ENCODE measurements around the gene PRMT1. TPM values are rescaled to one million over a fixed set of nuclear protein-coding genes. Genes with fewer than 3 reads are reported as not detected.

PRMT1 gene
- total and polyA plus RNA-seq, 9 of the 15 experiments (the other 6 are each of a cell fraction or from before 2014, with no cell fraction given) = 13.3 to 464 (median 326) TPM

DNA sequence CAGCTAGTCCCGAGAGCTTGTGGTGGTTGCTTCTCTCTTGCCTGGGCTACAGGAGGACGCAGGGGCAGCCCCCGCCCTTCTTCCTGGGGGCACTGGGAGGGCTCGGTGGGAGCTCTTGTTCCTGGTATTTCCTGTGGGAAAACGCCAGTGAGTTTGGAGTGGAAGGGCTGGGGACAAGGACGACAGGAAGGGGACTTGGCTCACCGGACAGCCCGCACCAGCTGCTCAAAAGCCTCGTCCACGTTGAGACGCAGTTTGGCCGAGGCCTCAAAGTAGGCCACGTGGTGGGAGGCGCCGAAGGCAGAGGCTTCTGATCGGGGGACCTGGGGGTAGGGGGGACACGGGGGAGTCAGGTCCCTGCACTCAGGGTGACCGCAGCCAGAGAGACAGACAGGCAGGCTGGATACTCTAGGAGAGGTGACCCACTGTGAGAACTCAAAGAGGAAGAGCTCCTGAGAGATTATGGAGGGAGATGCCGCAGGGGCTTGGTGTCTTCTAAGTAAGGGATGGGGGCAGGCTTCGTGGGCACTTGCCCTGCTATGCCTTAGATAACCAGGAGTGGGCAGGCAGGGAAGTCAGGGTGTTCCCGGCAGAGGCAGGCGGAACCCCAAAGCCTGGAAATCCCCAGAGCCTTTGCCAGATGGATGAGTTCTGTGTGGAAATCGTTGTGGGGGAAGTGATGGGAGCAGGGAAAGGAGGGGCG, 41.4 kb upstream of the PRMT1 start:
- TF ChIP-seq, protein P1, sequence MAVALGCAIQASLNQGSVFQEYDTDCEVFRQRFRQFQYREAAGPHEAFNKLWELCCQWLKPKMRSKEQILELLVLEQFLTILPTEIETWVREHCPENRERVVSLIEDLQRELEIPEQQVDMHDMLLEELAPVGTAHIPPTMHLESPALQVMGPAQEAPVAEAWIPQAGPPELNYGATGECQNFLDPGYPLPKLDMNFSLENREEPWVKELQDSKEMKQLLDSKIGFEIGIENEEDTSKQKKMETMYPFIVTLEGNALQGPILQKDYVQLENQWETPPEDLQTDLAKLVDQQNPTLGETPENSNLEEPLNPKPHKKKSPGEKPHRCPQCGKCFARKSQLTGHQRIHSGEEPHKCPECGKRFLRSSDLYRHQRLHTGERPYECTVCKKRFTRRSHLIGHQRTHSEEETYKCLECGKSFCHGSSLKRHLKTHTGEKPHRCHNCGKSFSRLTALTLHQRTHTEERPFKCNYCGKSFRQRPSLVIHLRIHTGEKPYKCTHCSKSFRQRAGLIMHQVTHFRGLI (CRISPR knock-in tag; IDR thresholded peaks at IDR 0.05) = no peak
- no peak for TF ChIP-seq ZNF431 (CRISPR knock-in tag; IDR thresholded peaks at IDR 0.05)
- no peak for TF ChIP-seq POLR2AphosphoS2 (IDR thresholded peaks at IDR 0.05; ENCODE audit: low read length)
- TF ChIP-seq, protein P2, sequence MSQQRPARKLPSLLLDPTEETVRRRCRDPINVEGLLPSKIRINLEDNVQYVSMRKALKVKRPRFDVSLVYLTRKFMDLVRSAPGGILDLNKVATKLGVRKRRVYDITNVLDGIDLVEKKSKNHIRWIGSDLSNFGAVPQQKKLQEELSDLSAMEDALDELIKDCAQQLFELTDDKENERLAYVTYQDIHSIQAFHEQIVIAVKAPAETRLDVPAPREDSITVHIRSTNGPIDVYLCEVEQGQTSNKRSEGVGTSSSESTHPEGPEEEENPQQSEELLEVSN (IDR thresholded peaks at IDR 0.05; ENCODE audit: borderline replicate concordance in 1 of 2, extremely low read depth in 1 of 2, insufficient read depth in 1 of 2, insufficient read length in 1 of 2, low read depth in 1 of 2, low read length in 1 of 2, poor library complexity in 1 of 2, severe bottlenecking in 1 of 2) = peak in 1 of 2 experiments; percentile 21
- no peak for TF ChIP-seq DIDO1 (tag; IDR thresholded peaks at IDR 0.05; ENCODE audit: low read depth)
- TF ChIP-seq NCOA2 (IDR thresholded peaks at IDR 0.05; ENCODE audit: partially characterized antibody in 2 of 2) = no peak
- TF ChIP-seq POLR2G (IDR thresholded peaks at IDR 0.05; ENCODE audit: low read depth, low read length) = peak; percentile 41; the same call in 1 of the 2 replicates
- TF ChIP-seq MTA3 (IDR thresholded peaks at IDR 0.05; ENCODE audit: borderline replicate concordance) = no peak
- TF ChIP-seq ZFP30 (CRISPR knock-in tag; IDR thresholded peaks at IDR 0.05; ENCODE audit: borderline replicate concordance) = no peak
- no peak for TF ChIP-seq BRD4 (IDR thresholded peaks at IDR 0.05)
- TF ChIP-seq MTA1 (IDR thresholded peaks at IDR 0.05; ENCODE audit: borderline replicate concordance) = no peak
- TF ChIP-seq JUNB (CRISPR knock-in tag; conservative IDR thresholded peaks at IDR 0.05) = no peak
- no peak for TF ChIP-seq ZBTB7A (IDR thresholded peaks at IDR 0.05; ENCODE audit: borderline replicate concordance, control insufficient read depth, low read depth, low read length)
- TF ChIP-seq, protein P3, sequence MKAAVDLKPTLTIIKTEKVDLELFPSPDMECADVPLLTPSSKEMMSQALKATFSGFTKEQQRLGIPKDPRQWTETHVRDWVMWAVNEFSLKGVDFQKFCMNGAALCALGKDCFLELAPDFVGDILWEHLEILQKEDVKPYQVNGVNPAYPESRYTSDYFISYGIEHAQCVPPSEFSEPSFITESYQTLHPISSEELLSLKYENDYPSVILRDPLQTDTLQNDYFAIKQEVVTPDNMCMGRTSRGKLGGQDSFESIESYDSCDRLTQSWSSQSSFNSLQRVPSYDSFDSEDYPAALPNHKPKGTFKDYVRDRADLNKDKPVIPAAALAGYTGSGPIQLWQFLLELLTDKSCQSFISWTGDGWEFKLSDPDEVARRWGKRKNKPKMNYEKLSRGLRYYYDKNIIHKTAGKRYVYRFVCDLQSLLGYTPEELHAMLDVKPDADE (conservative IDR thresholded peaks at IDR 0.05; ENCODE audit: control insufficient read depth, low read depth, low read length) = no peak
- TF ChIP-seq, protein P4, sequence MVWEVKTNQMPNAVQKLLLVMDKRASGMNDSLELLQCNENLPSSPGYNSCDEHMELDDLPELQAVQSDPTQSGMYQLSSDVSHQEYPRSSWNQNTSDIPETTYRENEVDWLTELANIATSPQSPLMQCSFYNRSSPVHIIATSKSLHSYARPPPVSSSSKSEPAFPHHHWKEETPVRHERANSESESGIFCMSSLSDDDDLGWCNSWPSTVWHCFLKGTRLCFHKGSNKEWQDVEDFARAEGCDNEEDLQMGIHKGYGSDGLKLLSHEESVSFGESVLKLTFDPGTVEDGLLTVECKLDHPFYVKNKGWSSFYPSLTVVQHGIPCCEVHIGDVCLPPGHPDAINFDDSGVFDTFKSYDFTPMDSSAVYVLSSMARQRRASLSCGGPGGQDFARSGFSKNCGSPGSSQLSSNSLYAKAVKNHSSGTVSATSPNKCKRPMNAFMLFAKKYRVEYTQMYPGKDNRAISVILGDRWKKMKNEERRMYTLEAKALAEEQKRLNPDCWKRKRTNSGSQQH (CRISPR knock-in tag; IDR thresholded peaks at IDR 0.05) = no peak
- no peak for FAIRE-seq
- POLR2A ChIA-PET = interaction anchor here (0.7 kb wide), 1 partner anchor 45 kb away, joined by 3 read pairs; no protein-coding TSS in a partner anchor
- H3K27ac ChIP-seq (ENCODE audit: extremely low read depth, low read depth, low read length) = no peak overlapping the region
- H2AFZ ChIP-seq (ENCODE audit: low read depth, low read length) = no peak overlapping the region
- no peaks in the 10 kb centered on the region for H3K9me3 ChIP-seq (replicated peaks; ENCODE audit: control insufficient read depth, insufficient read depth, low read depth, low read length)
- no peak overlapping the region for H3K4me2 ChIP-seq (ENCODE audit: insufficient read depth, low read length)
- no peaks in the 10 kb centered on the region for H3K79me2 ChIP-seq (ENCODE audit: control insufficient read depth, insufficient read depth, low read length)
- H3K4me3 ChIP-seq = no peak overlapping the region
- no peaks in the 10 kb centered on the region for H3K9me1 ChIP-seq (ENCODE audit: control insufficient read depth, insufficient read depth, low read length)
- H3K36me3 ChIP-seq (ENCODE audit: control insufficient read depth, insufficient read depth, low read length) = no peaks in the 10 kb centered on the region
- WGBS (ENCODE audit: insufficient coverage, low coverage, missing lambda C conversion rate) = 49% methylated on average over 21 of the region's 24 CpGs
- intact Hi-C loops (cut with micrococcal nuclease) (no loop called here), in situ Hi-C loops (cut with MboI) (no loop called here)
- CTCF ChIA-PET (ENCODE audit: low intra/inter-chr PET ratio) = no interaction called here
- no peak for ATAC-seq
- H3K9ac ChIP-seq (ENCODE audit: insufficient read depth in 1 of 2, low read depth in 2 of 2, low read length in 2 of 2) = peak overlapping the region in 1 of 2 experiments; percentile 73; a peak in 2 of 4 replicates
- DNase-seq (ENCODE audit: extremely low read depth in 1 of 4, low spot score in 3 of 4) = no peak
- no TSS peak for BruUV-seq (replicated peaks)
- H4K20me1 ChIP-seq (replicated peaks; ENCODE audit: control insufficient read depth, insufficient read depth, low read length) = no peaks in the 10 kb centered on the region
- H3K27me3 ChIP-seq (ENCODE audit: control insufficient read depth in 2 of 2, insufficient read depth in 2 of 2, low read length in 2 of 2) = no peaks in the 10 kb centered on the region
- H3K4me1 ChIP-seq (replicated peaks in 1 of 2; ENCODE audit: control insufficient read depth in 2 of 2, insufficient read depth in 2 of 2, low read length in 2 of 2) = peaks cover 16 to 47% of the 10 kb centered on the region in 2 experiments
